H1 (cell line): ENCODE data around the gene TXLNB. TPM values are rescaled to one million over a fixed set of nuclear protein-coding genes. Genes with fewer than 3 reads are reported as not detected.
"Not testable (repeated sequence)": the region's sequence is repeated elsewhere in the genome, so short reads cannot be mapped to it uniquely, and the experiment has no call there.

Source experiments
- CTCF ChIA-PET: fragments of 300-600 bp; sonication (Branson Sonifier 250); formaldehyde crosslinking; loops from one replicate; lab custom pipeline; 2021; ENCODE audit not compliant: partially characterized antibody; lab: Charles Lee
- POLR2A ChIA-PET: fragments of 300-600 bp; sonication (Branson Sonifier 250); formaldehyde crosslinking; loops from one replicate; lab custom pipeline; 2021; ENCODE audit warnings: inconsistent platforms; ENCODE audit not compliant: partially characterized antibody; lab: Charles Lee
- DNase-seq, 2 experiments: peaks; one replicate each; pipeline versions ENCODE4 v3.0.0 to v3.0.0-alpha.2; 2010 to 2022; ENCODE audit warnings: low spot score in 2 of 2, low read depth in 1 of 2, mixed read lengths in 1 of 2
- FAIRE-seq: peaks from 2 replicates; lab custom pipeline; 2011; peaks lifted over from hg19 to GRCh38; lab: Jason Lieb, UNC
- H2AFZ ChIP-seq: 2 replicates; pipeline ENCODE4 v1.8.1; 2012; ENCODE audit warnings: low read length, inconsistent platforms
- H2AK5ac ChIP-seq: 2 replicates; pipeline ENCODE4 v1.6.1; 2013; ENCODE audit warnings: low read depth, low read length
- H2BK120ac ChIP-seq: replicated peaks from 2 replicates; pipeline ENCODE3; 2013; ENCODE audit warnings: low read depth, low read length, inconsistent platforms
- H2BK12ac ChIP-seq: 2 replicates; pipeline ENCODE4 v1.6.1; 2013; ENCODE audit warnings: low read depth, low read length
- H2BK15ac ChIP-seq: 2 replicates; pipeline ENCODE4 v1.6.1; 2013; ENCODE audit warnings: low read length
- H2BK20ac ChIP-seq: 2 replicates; pipeline ENCODE4 v1.6.1; 2013; ENCODE audit warnings: low read length
- H2BK5ac ChIP-seq: 2 replicates; pipeline ENCODE4 v1.6.1; 2013; ENCODE audit warnings: low read depth, low read length
- H3K14ac ChIP-seq: 2 replicates; pipeline ENCODE4 v1.6.1; 2013; ENCODE audit warnings: inconsistent platforms; ENCODE audit not compliant: insufficient read length
- H3K18ac ChIP-seq: 2 replicates; pipeline ENCODE4 v1.6.1; 2013; ENCODE audit warnings: low read length; ENCODE audit errors: extremely low read depth
- H3K23ac ChIP-seq: 2 replicates; pipeline ENCODE4 v1.6.1; 2013; ENCODE audit warnings: inconsistent platforms; ENCODE audit not compliant: insufficient read length
- H3K23me2 ChIP-seq: 2 replicates; pipeline ENCODE4 v1.6.1; 2013; ENCODE audit warnings: low read depth, low read length
- H3K27ac ChIP-seq: 2 replicates; pipeline ENCODE4 v1.6.1; 2011; ENCODE audit warnings: low read depth, low read length, inconsistent platforms
- H3K27me3 ChIP-seq, 4 experiments: replicated peaks in 1 of 4; 1 replicate in 1 of 4; 2 replicates in 3 of 4; pipeline versions ENCODE4 v1.6.1 to v1.8.1; 2011 to 2013; ENCODE audit warnings: low read length in 3 of 4, mild to moderate bottlenecking in 3 of 4, inconsistent platforms in 2 of 4, mixed read lengths in 2 of 4, moderate library complexity in 1 of 4; ENCODE audit not compliant: control insufficient read depth in 3 of 4, insufficient read depth in 3 of 4; ENCODE audit errors: extremely low read depth in 1 of 4
- H3K36me3 ChIP-seq, 4 experiments: 2 replicates each; pipeline versions ENCODE4 v1.6.1 to v1.8.1; 2011 to 2013; ENCODE audit warnings: mild to moderate bottlenecking in 4 of 4, low read length in 3 of 4, moderate library complexity in 2 of 4, control low read depth in 1 of 4, inconsistent platforms in 1 of 4; ENCODE audit not compliant: insufficient read depth in 4 of 4, control insufficient read depth in 2 of 4
- H3K4ac ChIP-seq: replicated peaks from 2 replicates; pipeline ENCODE3; 2013; ENCODE audit warnings: low read length, low read depth, mixed read lengths, inconsistent platforms; ENCODE audit not compliant: insufficient read length
- H3K4me1 ChIP-seq, 4 experiments: replicated peaks in 1 of 4; 1 replicate in 1 of 4; 2 replicates in 3 of 4; pipeline versions ENCODE4 v1.6.1 to v1.8.1; 2011 to 2013; ENCODE audit warnings: low read length in 3 of 4, inconsistent platforms in 2 of 4, mixed read lengths in 1 of 4; ENCODE audit not compliant: insufficient read depth in 4 of 4, control insufficient read depth in 3 of 4
- H3K4me2 ChIP-seq, 2 experiments: 2 replicates each; pipeline versions ENCODE4 v1.6.1 to v1.8.1; 2011 to 2013; ENCODE audit warnings: low read depth in 2 of 2, low read length in 2 of 2, control low read depth in 1 of 2, inconsistent platforms in 1 of 2, mild to moderate bottlenecking in 1 of 2; ENCODE audit not compliant: insufficient read depth in 1 of 2
- H3K4me3 ChIP-seq, 4 experiments: fragments of 200-600, 300-600 bp in 1 of 4; sonication (generic), shearing (Covaris generic), sonication (Bioruptor Twin) in 1 of 4; 2 replicates each; pipeline versions ENCODE4 v1.5.1 to v1.8.1; 2011 to 2016; ENCODE audit warnings: low read length in 4 of 4, low read depth in 3 of 4, control low read depth in 2 of 4, inconsistent platforms in 2 of 4, mild to moderate bottlenecking in 2 of 4, mixed read lengths in 1 of 4, moderate library complexity in 1 of 4; ENCODE audit not compliant: insufficient read depth in 2 of 4; ENCODE audit errors: extremely low read depth in 1 of 4
- H3K56ac ChIP-seq: replicated peaks from 2 replicates; pipeline ENCODE3; 2013; ENCODE audit warnings: low read depth, mild to moderate bottlenecking, mixed read lengths, low read length, inconsistent platforms; ENCODE audit not compliant: insufficient read length
- H3K79me1 ChIP-seq: 2 replicates; pipeline ENCODE4 v1.6.1; 2013; ENCODE audit warnings: low read depth, low read length, control low read depth
- H3K79me2 ChIP-seq, 2 experiments: 2 replicates each; pipeline versions ENCODE4 v1.6.1 to v1.8.1; 2012 to 2013; ENCODE audit warnings: low read length in 2 of 2, mild to moderate bottlenecking in 2 of 2, inconsistent platforms in 1 of 2; ENCODE audit not compliant: insufficient read depth in 2 of 2, control insufficient read depth in 1 of 2
- H3K9ac ChIP-seq, 4 experiments: replicated peaks in 1 of 4; 1 replicate in 1 of 4; 2 replicates in 3 of 4; pipeline versions ENCODE4 v1.6.1 to v1.8.1; 2011 to 2013; ENCODE audit warnings: low read depth in 3 of 4, low read length in 3 of 4, control low read depth in 2 of 4, mild to moderate bottlenecking in 2 of 4, moderate library complexity in 2 of 4, inconsistent platforms in 1 of 4; ENCODE audit errors: extremely low read depth in 1 of 4
- H3K9me3 ChIP-seq, 2 experiments: 2 replicates each; pipeline versions ENCODE4 v1.6.1 to v1.8.1; 2012 to 2013; ENCODE audit warnings: mild to moderate bottlenecking in 2 of 2, moderate library complexity in 2 of 2, control low read depth in 1 of 2, inconsistent platforms in 1 of 2, low read depth in 1 of 2, low read length in 1 of 2, mixed read lengths in 1 of 2; ENCODE audit not compliant: insufficient read depth in 2 of 2
- H4K20me1 ChIP-seq, 2 experiments: replicated peaks in 1 of 2; 2 replicates each; pipeline versions ENCODE3 to v1.8.1; 2011 to 2013; ENCODE audit warnings: inconsistent platforms in 2 of 2, low read length in 2 of 2, mild to moderate bottlenecking in 1 of 2; ENCODE audit not compliant: insufficient read depth in 2 of 2, control insufficient read depth in 1 of 2
- H4K5ac ChIP-seq: 2 replicates; pipeline ENCODE4 v1.6.1; 2013; ENCODE audit warnings: low read length, low read depth, mixed read lengths, inconsistent platforms; ENCODE audit not compliant: insufficient read length
- H4K8ac ChIP-seq: 2 replicates; pipeline ENCODE4 v1.8.0; 2013; ENCODE audit warnings: mild to moderate bottlenecking, moderate library complexity, low read length, inconsistent platforms; ENCODE audit not compliant: insufficient read depth; ENCODE audit errors: extremely low read depth
- H4K91ac ChIP-seq: replicated peaks from 2 replicates; pipeline ENCODE3; 2013; ENCODE audit warnings: low read length, mixed read lengths, inconsistent platforms; ENCODE audit not compliant: insufficient read length
- WGBS, 2 experiments: shearing (Covaris generic) in 1 of 2; methylation state at CpG; one replicate each; pipeline versions ENCODE4 v1.1.6 to v1.1.7; 2013 to 2015; ENCODE audit warnings: low lambda C conversion rate in 2 of 2, mixed read lengths in 2 of 2, inconsistent platforms in 1 of 2, low coverage in 1 of 2, missing lambda C conversion rate in 1 of 2; ENCODE audit not compliant: insufficient replicate concordance in 2 of 2, insufficient coverage in 1 of 2, insufficient read length in 1 of 2; ENCODE audit errors: extremely low coverage in 1 of 2, missing lambda C conversion rate in 1 of 2; 5-methylcytosine and 5-hydroxymethylcytosine counted together
- polyA plus RNA-seq, 7 experiments: library from polyadenylated mRNA; depleted of rRNA in 3 of 7; stranded (reverse) in 5 of 7; unstranded in 2 of 7; fragments of >200 nt in 5 of 7; fragments of 200-250 nt in 2 of 7; gene quantifications; 1 replicate in 5 of 7; 2 replicates in 1 of 7; 4 replicates in 1 of 7; pipeline versions ENCODE4 v1.2.1 to v1.2.3, GENCODE V29; 2011 to 2013; ENCODE audit warnings: missing spikeins in 2 of 7, mixed read lengths in 2 of 7
- total RNA-seq: library from RNA; stranded (reverse); fragmentation: NEBNext Ultra II Directional; extraction: Animal tissue kit (Norgen Biotek cat#: 25700); gene quantifications from 2 replicates; pipeline ENCODE4 v1.2.1, GENCODE V29; 2021

Gene TXLNB
- total and polyA plus RNA-seq, 2 of the 8 experiments (the other 6 are each of a cell fraction or from before 2014, with no cell fraction given): 0.05 to 0.17 TPM

DNA sequence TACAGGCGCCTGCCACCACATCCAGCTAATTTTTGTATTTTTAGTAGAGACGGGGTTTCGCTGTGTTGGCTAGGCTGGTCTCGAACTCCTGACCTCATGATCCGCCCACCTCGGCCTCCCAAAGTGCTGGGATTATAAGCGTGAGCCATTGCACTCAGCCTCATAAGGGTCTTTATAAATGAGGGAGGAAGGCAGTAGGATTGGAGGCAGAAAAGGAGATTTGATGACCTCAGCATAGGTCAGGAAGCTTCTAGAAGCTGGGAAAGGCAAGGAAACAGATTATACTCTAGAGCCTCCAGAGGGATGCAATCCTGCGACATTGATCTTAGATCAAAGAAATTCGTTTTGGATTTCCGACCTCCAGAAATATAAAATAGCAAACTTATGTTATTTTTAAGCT lies 1.4 kb upstream of the TXLNB start:
- not testable (repeated sequence) for H3K9ac ChIP-seq, H4K5ac ChIP-seq, H2BK20ac ChIP-seq, H2BK5ac ChIP-seq, H4K8ac ChIP-seq, H3K4me3 ChIP-seq, H3K14ac ChIP-seq, H3K23me2 ChIP-seq, H3K4me2 ChIP-seq, H2AK5ac ChIP-seq, H3K27ac ChIP-seq, H3K18ac ChIP-seq, H3K79me1 ChIP-seq, H3K9me3 ChIP-seq, H2BK120ac ChIP-seq, H4K91ac ChIP-seq, H3K56ac ChIP-seq, DNase-seq, H3K23ac ChIP-seq, H2AFZ ChIP-seq, H3K27me3 ChIP-seq, H2BK12ac ChIP-seq, H3K79me2 ChIP-seq, H3K4ac ChIP-seq, H4K20me1 ChIP-seq, H3K36me3 ChIP-seq, FAIRE-seq, H2BK15ac ChIP-seq
- POLR2A ChIA-PET: interaction anchor here (1.0 to 2.1 kb wide), 2 partner anchors 20 to 24 kb away, joined by 3 to 8 read pairs; no protein-coding TSS in a partner anchor
- CTCF ChIA-PET: interaction anchor here (0.7 to 1.1 kb wide), 2 partner anchors 71 to 74 kb away, joined by 3 read pairs; no protein-coding TSS in a partner anchor
- peaks cover 2 to 10% (median 5%) of the 10 kb centered on the region in 4 experiments; a peak in 4 of 7 replicates for H3K4me1 ChIP-seq
- 89% methylated on average over 10 of the region's 10 CpGs; no CpG with 5 or more reads in 1 of the 2 experiments for WGBS, 2 experiments
